COR-L47 (cell line): ENCODE measurements around the gene PCDHA2.
A peak's percentile ranks its signal among the peaks of the same experiment; 100 is the strongest.
"Not testable (repeated sequence)": the region's sequence is repeated elsewhere in the genome, so short reads cannot be mapped to it uniquely, and the experiment has no call there.

Experiments used
- DNase-seq: peaks from one replicate; lab custom pipeline; 2025; lab: John Stamatoyannopoulos, UW

The PCDHA2 gene

GRCh38 chr5:140821375-140822280, 27.0 kb downstream of the PCDHA2 start, which contains the start of gene PCDHA5:
Gene PCDHA5 (plus strand): TSS chr5:140821613.
- DNase-seq, result peak; percentile 56

- DNase-seq, result no peak
Measured at GRCh38 chr5:140822281-140822629, 27.6 kb downstream of the PCDHA2 start.

GRCh38 chr5:140822969-140823368, 28.3 kb downstream of the PCDHA2 start:
- not testable (repeated sequence) for DNase-seq

- no peak for DNase-seq
Measured at GRCh38 chr5:140823475-140823874, 28.8 kb downstream of the PCDHA2 start.

- no peak for DNase-seq
Measured at GRCh38 chr5:140827704-140828361, 33.2 kb downstream of the PCDHA2 start, which contains the start of gene PCDHA6. Gene PCDHA6 (plus strand): TSS chr5:140827960. CDS start chr5:140828092, 132 bp downstream.

GRCh38 chr5:140828362-140828737, 33.7 kb downstream of the PCDHA2 start:
- DNase-seq, result no peak

- not testable (repeated sequence) for DNase-seq
Measured at GRCh38 chr5:140829511-140830501, 35.2 kb downstream of the PCDHA2 start.

GRCh38 chr5:140833993-140834392, 39.3 kb downstream of the PCDHA2 start, which contains the start of gene PCDHA7:
Gene PCDHA7 (plus strand): TSS chr5:140834269. CDS start chr5:140834384, 115 bp downstream.
- DNase-seq, result no peak

GRCh38 chr5:140834439-140835008, 39.9 kb downstream of the PCDHA2 start:
- DNase-seq, result not testable (repeated sequence)

GRCh38 chr5:140835622-140836510, 41.2 kb downstream of the PCDHA2 start:
- no peak for DNase-seq

GRCh38 chr5:140840978-140841962, 46.6 kb downstream of the PCDHA2 start, which contains the start of gene PCDHA8:
Gene PCDHA8 (plus strand): TSS chr5:140841187. CDS start chr5:140841322, 135 bp downstream.
- no peak for DNase-seq

GRCh38 chr5:140842798-140843733, 48.4 kb downstream of the PCDHA2 start:
- DNase-seq, result no peak
